Ovary (tissue), 3 donors: Measurements from ENCODE around the gene ZNF813.

ENCODE experiments used
- POLR2A ChIP-seq: fragments of 450-650 bp; IDR thresholded peaks from one replicate; pipeline ENCODE4 v1.6.1; 2017; ENCODE audit warnings: antibody characterized with exemption, mild to moderate bottlenecking, moderate library complexity
- TF ChIP-seq, protein P1 (sequence below), 3 donors: fragments of 450-650 bp in 2 of 3; fragments of 200-600 bp in 1 of 3; IDR thresholded peaks; one replicate each; pipeline versions ENCODE4 v1.5.1 to v1.8.0; 2016 to 2022; ENCODE audit warnings: antibody characterized with exemption in 3 of 3, mild to moderate bottlenecking in 1 of 3
- donor health status: DM: no; HTN: no; CAD: no.

DNA sequence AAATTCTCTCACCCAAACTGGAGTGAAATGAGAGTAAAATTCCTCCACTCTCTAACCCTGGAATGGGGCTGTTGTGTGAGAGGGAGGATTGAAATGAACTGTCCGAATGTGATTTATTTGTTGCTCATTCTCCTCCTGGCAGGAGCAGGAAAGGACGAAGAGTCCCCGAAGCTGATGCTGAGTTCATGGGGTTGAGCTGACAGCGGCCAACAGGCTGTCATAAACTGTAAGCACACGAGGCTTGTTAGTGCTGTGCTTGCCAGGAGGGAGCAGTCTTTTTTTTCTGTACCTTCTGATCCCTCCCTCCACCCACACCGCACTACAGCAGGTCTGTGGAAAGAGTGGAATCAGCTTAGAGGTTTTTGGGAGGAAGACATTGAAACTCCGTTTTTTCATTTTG lies 37.4 kb downstream of the ZNF813 start:
- TF ChIP-seq, protein P1, sequence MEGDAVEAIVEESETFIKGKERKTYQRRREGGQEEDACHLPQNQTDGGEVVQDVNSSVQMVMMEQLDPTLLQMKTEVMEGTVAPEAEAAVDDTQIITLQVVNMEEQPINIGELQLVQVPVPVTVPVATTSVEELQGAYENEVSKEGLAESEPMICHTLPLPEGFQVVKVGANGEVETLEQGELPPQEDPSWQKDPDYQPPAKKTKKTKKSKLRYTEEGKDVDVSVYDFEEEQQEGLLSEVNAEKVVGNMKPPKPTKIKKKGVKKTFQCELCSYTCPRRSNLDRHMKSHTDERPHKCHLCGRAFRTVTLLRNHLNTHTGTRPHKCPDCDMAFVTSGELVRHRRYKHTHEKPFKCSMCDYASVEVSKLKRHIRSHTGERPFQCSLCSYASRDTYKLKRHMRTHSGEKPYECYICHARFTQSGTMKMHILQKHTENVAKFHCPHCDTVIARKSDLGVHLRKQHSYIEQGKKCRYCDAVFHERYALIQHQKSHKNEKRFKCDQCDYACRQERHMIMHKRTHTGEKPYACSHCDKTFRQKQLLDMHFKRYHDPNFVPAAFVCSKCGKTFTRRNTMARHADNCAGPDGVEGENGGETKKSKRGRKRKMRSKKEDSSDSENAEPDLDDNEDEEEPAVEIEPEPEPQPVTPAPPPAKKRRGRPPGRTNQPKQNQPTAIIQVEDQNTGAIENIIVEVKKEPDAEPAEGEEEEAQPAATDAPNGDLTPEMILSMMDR (IDR thresholded peaks at IDR 0.05): no peak
- no peak for TF ChIP-seq POLR2A
